Mammary epithelial cell (primary cell): ENCODE measurements around the gene SLC8A2.

Experiments used
- CTCF ChIP-seq, 2 donors: IDR thresholded peaks in 1 of 2; conservative IDR thresholded peaks in 1 of 2; 2 replicates each; pipeline ENCODE4 v1.5.1; 2011 to 2012; ENCODE audit warnings: inconsistent platforms in 2 of 2, low read length in 2 of 2, mild to moderate bottlenecking in 2 of 2, control low read depth in 1 of 2, low read depth in 1 of 2; ENCODE audit not compliant: insufficient read depth in 1 of 2; ENCODE audit errors: extremely low read depth in 1 of 2
- EZH2 ChIP-seq: IDR thresholded peaks from 2 replicates; pipeline ENCODE4 v1.6.1; 2012; ENCODE audit warnings: low read length, inconsistent platforms, borderline replicate concordance

- TF ChIP-seq CTCF (conservative IDR thresholded peaks at IDR 0.05 in 1 of 2, IDR thresholded peaks at IDR 0.05 in 1 of 2; ENCODE audit: extremely low read depth in 1 of 2, insufficient read depth in 1 of 2, low read depth in 1 of 2, low read length in 2 of 2) (no peak), EZH2 (no peak)
These were observed 82.5 kb downstream of the SLC8A2 start for GRCh38 chr19:47389150-47389556.
